GM19328 (cell line): ENCODE results near the gene XPO6.

Experiments used
- ATAC-seq: cut with Tn5 transposase; IDR thresholded peaks from one replicate; pipeline ENCODE4 v1.9.1; 2021; ENCODE audit warnings: mild to moderate bottlenecking, moderate library complexity; ENCODE audit not compliant: unreplicated experiment

The XPO6 gene

DNA sequence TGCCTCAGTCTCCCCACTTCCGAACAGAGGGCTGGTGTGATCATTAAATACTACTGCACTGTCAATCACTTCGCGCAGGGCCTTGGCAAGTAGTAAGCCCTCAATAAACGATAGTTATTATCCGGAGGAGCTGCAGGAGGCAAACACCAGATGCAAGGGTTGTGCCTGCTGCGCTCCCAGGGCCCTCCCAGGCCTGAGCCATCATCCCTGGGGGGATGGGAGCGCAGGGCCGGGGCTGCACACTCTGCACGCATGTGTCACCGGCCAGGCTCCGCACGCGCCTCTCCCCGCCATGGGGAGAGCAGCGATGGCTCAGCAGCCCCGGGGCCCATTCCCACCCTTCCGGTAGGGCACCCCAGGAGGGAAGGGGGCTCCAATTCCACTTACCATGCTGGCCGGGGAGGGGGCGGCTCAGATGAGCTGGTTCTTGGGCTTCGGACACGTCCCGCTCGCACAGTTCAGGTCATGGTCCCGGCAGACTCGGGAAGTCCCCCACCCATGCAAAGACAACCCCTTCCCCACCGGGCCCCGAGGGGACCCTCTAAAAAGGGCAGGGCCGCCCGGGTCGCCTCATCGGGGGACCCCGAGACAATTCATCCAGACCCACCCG lies 681 bp downstream of the XPO6 start:
- ATAC-seq: no peak

- no peak for ATAC-seq
Measured at GRCh38 chr16:28210264-28210663, 1.5 kb downstream of the XPO6 start.

DNA sequence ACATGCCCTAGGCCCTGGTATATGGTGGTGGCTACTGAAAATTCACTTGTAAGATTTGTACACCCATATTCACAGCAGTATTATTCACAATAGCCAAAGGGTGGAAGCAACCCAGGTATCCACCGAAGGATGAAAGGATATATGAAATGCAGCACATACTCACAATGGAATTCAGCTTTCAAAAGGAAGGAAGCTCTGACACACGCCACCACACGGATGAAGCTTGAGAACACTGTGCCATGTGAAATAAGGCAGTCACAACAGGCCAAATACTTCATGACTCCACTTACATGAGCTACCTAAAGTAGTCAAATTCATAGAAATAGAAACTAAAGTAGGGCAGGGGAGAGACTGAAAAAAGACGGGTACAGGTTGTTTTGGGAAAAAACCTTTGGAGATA lies 2.9 kb downstream of the XPO6 start:
- no peak for ATAC-seq

DNA sequence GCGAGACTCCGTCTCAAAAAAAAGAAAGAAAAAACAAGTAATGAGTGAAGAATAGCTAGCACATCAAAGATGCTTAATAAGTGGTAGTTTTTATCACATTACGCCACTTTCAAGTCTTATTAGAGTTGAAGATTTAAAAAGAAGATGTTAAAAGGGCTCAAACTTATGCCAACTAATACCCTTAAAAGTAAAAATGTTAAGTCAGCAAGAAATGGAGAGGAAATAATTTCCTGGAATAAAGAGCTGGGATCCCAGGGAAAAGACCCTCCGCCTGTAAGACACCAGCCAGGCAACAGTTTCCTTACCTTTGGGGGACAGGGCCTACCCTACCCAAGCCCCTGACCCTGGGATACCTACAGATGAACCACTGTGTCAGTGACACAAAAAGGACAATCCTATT lies 3.6 kb downstream of the XPO6 start:
- ATAC-seq: no peak

DNA sequence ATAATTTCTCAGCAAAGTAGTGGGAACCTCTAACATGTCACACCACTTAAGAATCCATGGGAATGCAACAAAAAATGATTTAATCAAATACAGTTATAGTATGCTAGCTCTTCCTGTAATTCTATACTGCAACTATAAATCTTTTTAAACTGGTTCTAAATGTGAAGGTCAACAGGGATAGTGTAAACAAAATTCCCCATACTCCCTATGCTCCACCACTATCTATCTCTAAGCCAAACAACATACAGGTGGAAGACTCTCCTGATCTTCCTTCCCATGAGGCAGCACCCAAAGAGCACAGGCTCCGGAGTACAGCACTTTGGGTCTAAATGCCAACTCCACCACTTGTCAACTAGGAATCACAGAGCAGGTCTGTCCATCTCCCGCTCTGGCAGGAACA lies 4.4 kb downstream of the XPO6 start:
- no peak for ATAC-seq

- no peak for ATAC-seq
Measured at GRCh38 chr16:28205974-28206373, 5.8 kb downstream of the XPO6 start.

- no peak for ATAC-seq
Measured at GRCh38 chr16:28205117-28205899, 6.5 kb downstream of the XPO6 start.

DNA sequence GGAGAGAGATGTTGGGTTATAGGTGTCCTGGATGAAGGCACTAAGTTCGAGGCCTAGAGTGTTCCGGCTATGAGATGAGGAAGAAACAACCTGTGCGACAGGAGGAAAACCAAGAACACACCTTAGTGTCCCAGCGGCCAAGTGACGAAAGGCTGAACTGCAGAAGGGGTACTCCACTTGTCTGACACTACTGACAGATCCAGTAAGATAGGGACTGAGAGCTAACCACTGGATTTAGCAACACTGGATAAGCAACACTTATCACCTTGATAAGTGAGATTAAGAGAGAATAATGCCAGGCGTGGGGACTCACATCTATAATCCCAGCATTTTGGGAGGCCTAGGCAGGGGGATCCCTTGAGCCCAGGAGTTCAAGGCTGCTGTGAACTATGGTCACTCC lies 7.1 kb downstream of the XPO6 start:
- ATAC-seq: no peak

- no peak for ATAC-seq
Measured at GRCh38 chr16:28204204-28204603, 7.6 kb downstream of the XPO6 start.

GRCh38 chr16:28202147-28202746 lies 9.5 kb downstream of the XPO6 start:
- ATAC-seq: no peak

- ATAC-seq: no peak
Measured at GRCh38 chr16:28200661-28201060, 11.1 kb downstream of the XPO6 start.

GRCh38 chr16:28196387-28196987 lies 15.3 kb downstream of the XPO6 start:
- no peak for ATAC-seq

DNA sequence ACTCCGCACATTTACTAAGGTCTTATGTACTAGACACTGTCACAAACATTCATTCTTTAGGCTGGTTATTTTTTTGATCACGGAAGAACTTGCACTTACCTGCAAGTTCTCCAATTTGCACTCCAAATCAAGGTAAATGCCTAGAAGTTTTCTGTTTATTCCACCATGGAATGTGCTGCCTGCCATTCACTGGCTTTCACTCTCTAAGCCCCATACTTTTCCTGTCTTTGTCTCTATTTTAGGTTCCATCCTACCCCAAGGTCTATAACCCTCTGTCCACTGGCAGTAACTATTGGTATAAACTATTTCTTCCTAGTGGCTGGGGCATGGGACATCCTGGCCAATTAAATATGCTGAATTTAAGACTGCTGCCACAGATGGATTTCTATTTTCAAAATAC lies 15.9 kb downstream of the XPO6 start:
- no peak for ATAC-seq

- peak; percentile 28 for ATAC-seq
Measured at GRCh38 chr16:28193530-28194423, 18.0 kb downstream of the XPO6 start.

DNA sequence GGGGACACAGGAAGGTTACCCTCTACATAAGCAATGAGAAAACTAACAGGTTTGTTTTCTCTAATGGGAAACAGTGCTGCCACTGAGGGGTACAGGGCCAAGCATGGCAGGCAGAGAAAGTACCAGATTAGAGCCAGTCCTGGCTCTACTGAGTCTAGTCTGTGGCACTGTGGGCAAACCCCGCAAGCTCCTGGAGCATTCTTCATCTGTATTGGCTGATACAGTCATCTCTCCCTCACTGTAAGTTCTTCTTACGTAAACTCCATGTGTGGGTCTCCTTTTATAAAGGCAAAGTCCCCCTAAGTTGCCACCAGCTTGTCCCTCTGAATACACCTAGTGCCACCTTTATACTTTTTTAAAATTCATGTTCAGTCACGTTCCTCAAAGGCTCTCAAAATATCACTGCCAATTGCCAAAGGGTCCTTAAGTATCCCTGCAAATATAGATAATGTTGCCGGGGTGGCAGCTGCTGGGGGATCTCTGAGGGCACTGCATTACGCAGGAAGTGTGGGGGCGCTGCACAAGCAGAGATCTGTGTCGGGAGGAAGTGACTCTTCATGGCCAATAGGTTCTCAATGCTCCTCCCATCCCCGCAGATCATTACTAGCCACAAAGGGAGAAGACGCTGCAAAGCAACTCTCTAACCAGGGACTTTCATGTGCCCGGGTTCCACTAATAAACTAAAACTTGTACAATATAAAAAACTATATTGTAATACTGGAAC lies 18.8 kb downstream of the XPO6 start:
- peak; percentile 62 for ATAC-seq

GRCh38 chr16:28191364-28191960 lies 20.3 kb downstream of the XPO6 start:
- ATAC-seq: no peak

- ATAC-seq: no peak
Measured at GRCh38 chr16:28189245-28189644, 22.5 kb downstream of the XPO6 start.

- peak; percentile 65 for ATAC-seq
Measured at GRCh38 chr16:28188085-28188916, 23.5 kb downstream of the XPO6 start.

DNA sequence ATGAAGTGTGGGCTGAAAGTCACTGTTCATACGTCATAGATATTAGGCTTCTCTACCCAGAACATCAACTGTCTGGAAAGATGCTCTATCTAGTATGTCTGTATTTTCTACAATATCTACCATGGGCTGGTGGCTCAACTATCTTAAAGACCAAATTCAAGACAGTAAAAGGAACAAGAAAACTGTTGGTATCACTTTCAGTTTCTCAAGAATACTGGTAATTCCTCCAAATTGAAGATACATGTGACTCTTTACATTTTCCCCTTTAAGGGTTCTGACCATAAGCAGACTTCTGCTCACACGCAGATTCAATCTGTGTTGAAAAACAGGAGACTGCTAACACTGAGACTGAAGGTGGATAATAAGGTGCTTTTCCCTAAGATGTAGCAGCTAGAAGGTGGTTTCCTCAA lies 24.2 kb downstream of the XPO6 start:
- ATAC-seq: peak; percentile 42
